HG03103 (cell line): ENCODE data around the gene GNAI1.
"Not testable (repeated sequence)": the region's sequence is repeated elsewhere in the genome, so short reads cannot be mapped to it uniquely, and the experiment has no call there.

Source experiments
- ATAC-seq: cut with Tn5 transposase; IDR thresholded peaks from one replicate; pipeline ENCODE4 v1.9.1; 2021; ENCODE audit warnings: low read depth; ENCODE audit not compliant: unreplicated experiment

The GNAI1 gene

DNA sequence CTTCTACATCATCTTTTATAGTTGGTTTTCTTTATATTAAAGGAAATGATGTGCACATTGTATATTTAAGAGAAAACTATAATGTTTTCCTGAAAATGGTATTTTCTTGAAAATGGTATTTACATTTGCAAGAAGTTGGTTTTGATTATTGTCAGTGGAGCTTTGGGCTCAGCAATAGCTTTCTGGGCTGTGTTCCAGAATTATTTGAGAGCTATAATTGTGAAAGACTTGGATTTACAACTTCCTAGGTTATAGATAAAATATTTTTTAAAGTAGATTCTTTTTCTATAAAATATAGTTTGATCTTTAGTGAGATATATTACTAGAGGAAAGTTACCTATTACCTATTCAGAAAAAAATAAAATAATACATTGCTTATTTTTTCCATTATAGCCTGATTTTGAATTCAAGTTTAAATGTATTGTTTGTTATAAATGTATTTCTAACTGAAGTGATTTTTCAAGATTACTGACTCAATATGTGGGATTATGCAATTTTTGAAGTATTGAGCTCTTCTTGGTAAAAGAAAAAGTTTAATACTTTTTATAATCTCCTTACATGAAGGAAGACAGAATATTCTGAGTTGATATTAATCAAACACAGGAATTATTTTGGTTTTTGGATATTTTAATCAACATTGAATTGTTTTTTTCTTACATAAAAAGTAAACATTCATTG is 20.2 kb downstream of the GNAI1 start:
- ATAC-seq = no peak

DNA sequence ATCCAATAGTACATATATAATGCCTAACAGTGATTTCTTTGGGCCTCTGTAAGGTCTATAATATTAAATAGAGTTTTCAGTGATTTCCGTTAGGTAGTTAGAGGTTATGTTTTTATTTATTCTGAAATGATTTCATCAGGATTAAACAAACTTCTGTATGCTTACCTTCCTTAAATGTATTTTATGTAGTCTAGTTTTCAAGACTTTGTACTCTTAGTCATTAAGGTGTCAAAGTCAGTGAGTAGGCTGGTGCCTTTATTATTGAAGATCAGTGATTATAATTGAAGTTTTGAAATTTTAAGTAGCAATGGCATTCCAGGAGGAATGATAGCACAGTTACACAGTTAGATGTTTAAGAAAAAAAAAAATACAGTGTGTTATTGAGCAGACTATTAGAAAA is 20.7 kb downstream of the GNAI1 start:
- ATAC-seq = no peak

DNA sequence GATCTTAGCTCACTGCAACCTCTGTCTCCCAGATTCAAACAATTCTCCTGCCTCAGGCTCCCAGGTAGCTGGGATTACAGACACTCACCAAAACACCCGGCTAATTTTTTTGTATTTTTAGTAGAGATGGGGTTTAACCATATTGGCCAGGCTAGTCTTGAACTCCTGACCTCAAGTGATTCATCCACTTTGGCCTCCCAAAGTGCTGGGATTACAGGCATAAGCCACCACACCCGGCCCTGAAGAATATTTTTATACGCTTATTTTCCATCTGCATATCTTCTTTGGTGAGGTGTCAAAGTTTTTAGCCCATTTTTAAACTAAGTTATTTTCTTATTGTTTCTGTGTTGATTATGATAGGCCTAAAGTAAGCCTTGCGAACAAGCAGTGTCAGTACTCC is 23.1 kb downstream of the GNAI1 start:
- not testable (repeated sequence) for ATAC-seq

DNA sequence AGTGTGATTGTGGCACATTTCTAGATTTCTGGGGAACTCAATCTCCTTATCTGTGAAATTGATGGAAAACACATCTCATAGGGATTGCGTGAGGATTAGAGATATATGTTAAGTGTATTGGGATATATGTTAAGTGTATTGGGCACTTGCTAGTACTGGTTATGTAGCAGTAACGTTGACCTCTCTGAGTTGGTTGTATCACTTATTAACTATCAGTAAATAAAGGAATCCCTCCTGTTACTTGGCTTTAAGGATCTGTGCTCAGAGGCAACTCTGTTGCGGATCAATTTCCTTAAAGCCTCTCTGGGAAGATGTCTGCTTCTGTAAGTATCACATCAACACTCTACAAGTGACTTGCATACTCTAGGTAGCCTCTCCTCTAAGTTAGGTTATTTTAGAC is 25.2 kb downstream of the GNAI1 start:
- ATAC-seq = no peak

DNA sequence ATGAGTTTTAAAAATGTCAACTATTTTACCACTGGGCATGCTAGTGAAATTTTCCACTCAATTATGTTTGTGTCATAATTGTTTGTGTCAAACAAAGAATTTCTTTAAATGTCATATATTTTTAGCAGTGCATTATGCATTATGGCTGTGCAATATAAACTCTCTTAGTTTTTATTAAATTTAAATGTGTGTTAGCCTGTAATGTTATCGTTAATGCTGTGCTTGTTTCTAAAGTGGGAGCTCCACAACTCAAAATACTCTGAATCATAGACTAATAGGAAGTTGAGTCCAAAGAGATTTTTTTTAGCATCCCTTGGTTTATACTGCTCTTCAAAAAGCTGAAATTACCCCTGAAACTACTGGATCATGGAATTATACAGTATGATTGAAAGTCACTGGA is 26.8 kb downstream of the GNAI1 start:
- ATAC-seq = no peak

DNA sequence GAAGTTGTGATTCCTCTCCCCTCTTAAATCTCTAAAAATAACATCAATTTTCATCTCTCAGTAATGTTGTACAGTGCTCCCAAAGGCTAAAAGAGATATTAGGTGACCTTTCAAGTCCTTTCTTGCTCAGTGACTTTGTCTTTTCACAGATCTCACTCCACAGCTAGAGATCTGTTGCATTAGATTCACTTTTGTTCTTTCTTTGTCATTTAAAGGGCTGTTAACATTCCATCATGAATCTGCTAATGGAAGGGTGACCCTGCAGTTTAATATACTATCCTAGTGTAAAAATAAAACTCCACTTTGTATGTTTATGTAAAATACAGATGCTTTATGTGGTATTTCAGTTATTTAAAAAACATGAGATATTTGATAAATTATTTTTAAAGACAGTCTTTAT is 30.5 kb downstream of the GNAI1 start:
- no peak for ATAC-seq

DNA sequence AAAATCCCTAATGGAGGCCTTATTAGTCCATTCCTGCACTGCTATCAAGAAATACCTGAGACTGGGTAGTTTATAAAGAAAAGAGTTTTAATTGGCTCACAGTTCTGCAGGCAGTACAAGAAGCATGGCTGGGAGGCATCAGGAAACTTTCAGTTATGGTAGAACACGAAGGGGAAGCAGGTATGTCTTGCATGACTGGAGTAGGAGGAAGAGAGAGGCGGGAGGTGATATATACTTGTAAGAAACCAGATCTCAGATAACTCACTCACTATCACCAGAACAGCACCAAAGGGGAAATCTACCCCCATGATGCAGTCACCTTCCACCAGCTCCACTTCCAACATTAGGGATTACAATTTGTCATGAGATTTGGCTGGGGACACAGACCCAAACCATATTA is 35.8 kb downstream of the GNAI1 start:
- ATAC-seq = no peak

DNA sequence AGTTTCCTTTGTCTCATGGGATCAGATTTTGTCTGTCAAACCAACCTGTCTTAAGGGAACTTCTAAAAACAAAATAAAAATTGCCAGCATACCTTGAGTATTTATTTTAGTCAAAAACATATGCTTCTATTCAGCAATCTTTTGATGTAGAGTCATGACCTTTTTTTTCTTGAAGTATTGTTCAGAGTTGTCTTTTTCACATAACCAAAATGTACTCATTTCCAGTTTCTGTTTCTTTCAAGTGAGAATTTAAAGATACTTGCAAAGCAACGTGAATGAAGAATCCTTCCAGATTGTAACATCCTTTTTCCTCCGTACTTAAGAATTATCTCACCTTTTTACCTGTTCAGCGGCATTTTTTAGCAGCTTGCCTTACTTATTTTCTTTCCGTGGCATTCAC is 37.8 kb downstream of the GNAI1 start:
- ATAC-seq = no peak

DNA sequence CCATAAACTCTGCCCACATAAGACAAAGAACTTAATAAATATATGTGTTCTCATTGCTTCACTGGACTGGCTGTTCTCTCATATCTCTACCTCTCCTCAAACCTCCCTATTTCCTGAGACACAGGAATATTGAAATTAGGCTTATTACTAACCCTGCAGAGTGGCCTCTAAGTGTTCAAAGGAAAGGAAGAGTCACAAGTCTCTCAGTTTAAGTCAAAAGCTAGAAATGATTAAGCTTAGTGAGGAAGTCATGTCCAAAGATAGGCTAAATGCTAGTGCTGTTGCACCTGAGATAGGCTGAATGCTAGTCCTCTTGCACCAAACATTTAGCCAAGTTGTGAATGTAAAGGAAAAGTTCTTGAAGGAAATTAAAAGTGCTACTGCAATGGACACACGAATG is 41.1 kb downstream of the GNAI1 start:
- no peak for ATAC-seq

DNA sequence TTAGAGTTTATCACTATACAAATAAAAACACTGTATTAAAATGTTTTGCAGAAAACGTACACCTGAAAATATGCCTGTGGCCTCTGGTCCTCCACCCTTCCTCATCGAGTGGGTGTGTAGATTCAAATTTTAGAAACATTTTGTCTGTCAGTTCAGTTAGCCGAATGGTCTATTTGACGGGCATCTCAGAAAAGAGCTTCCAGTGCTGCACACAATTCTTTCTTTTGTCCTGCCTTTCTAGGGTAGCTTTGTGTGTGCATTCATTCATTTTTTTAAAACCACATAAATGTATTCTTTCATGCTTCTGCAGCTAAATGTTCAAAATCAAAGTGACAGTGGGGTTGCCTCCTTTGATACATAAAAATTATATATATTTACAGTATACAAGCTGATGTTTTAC is 46.8 kb downstream of the GNAI1 start:
- ATAC-seq = no peak

DNA sequence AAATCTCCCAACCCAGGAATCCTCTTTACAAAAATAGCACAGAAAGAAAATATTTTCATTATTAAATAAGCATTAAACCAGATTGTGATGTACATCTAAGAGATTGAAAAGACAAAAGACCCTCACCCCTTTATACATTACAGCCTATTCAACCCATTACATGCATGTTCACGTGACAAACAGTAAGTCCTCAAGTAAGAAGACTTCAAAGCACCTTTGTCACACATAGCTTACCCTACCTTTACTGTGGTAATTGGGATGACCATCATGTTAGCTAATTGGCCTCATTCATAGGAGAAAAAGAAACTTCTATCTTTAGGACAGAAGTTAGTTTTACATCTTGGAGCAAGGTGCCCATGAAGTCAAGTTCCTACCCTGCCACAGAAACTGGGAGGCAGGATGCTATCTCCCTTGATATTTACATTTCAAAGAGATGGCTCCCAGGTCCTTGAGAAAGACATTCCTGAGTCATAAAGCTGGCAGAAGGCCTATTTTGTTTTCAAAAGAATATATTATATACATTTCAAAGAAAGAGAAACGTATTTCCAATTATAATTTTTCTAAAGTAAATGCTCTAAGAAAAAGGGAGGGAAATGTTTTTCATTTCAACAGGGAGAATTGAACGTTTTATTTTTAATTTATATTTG is 48.1 kb downstream of the GNAI1 start:
- no peak for ATAC-seq

DNA sequence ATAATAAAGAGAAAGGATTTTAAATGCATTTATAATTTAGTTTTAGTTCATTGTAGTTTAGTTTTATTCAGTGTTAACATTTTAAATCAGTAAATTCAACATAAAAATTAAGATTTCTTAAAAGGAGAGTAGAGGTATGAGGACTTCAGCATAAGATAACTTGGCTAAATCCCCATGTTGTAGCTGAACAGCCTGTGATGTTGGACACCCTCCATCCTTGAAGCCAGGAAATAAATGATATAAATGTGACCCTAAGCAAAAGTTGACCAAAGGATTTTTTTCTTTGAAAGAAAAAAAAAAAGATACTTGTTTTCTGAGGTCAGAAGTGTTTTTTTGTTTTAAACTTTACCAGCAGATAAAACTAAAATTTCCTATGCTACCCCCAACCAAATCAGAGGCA is 48.7 kb downstream of the GNAI1 start:
- no peak for ATAC-seq

DNA sequence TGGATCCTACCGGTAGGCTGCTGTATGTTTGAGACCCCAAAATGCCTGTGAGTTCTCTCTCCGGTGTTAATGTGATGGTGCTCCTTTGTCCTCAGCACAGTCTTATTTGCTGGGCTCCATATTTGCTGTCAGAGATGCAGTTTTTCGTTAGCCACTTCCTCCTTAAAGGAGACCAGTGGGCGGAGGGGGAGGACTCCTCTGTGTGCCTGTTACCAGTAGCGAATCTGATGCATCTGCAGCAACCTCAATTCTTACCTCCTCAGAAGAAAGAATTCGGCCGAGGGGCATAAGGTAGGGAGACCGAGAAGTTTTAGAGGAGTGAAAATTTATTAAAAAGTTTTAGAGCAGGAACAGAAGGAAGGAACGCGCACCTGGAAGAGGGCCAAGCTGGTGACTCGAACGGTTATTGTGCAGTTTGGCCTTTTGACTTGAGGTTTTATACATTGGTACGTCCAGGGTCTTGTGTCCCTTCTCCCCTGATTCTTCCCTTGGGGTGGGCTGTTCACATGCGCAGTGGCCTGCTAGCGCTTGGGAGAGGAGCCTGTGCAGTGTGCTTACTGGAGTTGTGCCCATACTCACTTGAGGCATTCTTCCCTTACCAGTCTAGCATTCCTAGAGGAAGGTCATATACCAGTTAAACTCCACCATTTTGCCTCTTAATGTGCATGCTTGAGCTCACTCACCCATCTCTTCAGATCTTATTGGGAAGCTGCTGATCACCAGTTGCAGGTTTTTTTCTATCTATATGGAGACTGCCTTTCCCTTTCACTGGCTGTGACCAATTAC is 49.5 kb downstream of the GNAI1 start:
- no peak for ATAC-seq

DNA sequence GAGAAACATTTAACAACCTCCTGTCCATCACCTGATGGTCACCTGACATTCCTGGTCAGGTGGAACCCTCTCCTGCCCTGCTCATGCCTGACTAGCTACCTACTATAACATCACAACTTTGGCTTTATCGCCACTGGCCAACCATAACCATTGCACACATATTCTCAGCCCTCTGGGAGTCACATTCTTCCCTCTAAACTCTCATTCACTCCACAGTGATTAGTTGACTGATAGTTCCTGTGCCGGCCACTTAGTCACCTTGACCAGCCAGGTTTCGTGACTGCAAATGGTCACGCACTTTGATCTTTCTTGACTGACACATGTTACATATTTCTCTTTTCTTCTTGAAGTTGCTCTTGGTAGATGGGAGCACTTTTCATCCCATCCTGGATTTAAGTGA is 50.1 kb downstream of the GNAI1 start:
- ATAC-seq = no peak

DNA sequence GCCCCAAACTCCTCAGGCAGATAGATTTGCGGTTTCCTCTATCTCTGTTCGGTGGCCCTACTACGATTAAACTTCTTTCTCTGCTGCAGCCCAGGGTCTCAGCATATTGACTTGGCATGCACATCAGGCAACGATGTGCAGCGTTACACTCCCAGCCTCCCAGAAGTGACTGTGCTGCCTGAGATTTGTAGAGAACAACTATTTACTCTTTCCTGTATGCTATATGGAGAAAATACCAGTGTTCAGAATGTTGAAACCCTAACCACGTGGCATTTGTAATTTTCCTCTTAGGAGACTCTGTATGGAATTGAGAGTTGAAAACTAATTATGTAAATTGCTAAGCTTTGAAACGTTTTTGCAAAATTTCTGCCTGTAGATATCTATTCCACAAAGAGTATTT is 50.9 kb downstream of the GNAI1 start:
- no peak for ATAC-seq

DNA sequence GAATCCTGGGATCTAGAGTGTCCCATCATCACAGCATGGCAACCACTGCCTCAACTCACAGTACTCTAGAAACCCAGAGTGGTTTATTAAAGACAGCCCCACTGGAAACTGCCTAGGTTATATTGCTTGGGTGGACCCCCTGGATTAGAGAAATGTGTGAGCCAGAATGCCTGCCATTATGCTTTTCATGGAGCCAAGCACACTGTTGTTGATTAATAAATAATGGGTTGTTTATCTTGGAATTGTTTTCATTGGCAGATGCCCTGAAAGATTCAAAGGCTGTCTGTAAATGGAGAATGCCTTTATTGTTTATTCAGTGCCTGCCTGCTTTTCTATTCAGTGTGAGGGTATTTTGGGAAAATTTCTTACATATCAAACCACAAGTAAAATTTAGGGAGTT is 52.1 kb downstream of the GNAI1 start:
- ATAC-seq = no peak

DNA sequence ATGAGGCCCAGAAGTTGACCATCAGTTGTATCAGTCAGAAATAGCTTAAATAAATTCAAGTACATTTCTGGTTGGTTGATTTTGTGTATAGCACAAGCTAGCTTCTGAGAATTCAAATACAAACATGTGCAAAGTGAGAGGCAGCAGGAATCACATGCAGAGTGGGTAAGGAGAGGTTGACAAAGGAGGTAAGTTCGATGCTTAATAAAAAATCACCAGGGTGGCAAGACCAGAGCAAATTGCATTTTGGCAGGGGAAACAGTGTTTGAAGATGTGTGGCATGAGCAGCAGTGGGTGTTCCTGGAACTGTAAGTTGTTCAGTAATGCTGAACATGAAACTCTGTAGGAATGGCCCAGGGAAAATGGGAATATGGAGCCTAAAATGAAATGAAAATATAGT is 52.6 kb downstream of the GNAI1 start:
- ATAC-seq = no peak

DNA sequence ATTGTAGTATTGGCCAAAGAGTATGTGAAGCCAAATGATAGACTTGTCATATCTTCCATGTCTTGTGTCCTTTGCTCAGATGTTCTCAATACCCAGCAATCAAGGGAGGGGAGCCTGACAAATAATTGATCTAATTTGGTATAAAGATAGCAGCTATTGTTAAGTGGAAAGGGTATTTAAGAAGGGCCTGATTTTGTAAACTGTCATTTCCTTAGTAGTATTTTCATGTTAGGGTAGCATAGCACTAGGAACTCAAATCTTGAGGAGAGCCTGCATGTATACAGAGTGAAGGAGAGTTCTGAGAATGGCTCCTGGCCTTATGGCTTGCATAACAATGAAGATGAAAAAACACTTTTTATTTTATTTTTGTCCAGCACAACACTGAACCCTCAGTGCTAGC is 53.1 kb downstream of the GNAI1 start:
- ATAC-seq = no peak

DNA sequence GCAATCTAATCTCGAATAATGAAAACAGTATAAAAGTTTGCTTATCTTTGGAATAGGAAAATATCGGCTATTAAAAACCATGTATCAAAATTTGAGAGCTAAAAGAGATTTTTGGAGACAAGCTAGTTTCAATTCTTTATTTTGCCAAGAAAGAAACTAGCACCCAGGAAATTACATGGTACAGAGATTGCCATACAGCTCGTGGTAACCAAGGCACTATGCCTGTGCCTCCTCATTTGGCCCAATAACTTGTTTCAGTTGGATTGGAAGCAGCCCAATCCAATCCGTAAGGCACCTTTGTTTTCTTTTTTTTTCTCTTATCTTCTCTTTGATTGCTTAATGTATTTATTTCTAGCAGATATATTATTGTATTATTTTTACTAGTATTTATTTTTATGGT is 55.0 kb downstream of the GNAI1 start:
- no peak for ATAC-seq

DNA sequence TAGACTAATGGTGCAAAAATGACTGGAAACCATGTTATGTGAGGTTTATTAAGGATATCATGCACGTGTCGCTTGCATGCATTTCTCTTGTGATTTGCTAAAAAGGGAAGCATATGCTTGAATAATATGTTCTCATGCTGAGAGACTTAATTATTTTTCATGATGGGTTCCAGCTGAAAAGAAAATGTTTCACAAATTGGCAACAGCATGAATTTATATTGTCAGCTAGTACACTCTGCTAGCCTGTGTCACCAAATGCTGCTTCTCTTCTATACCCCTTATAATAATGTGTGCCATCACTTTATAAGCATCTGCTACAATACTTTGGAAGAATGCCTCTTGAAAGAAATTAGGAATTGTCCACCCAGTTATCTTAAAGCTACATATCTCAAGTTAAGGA is 63.0 kb downstream of the GNAI1 start:
- ATAC-seq = no peak

DNA sequence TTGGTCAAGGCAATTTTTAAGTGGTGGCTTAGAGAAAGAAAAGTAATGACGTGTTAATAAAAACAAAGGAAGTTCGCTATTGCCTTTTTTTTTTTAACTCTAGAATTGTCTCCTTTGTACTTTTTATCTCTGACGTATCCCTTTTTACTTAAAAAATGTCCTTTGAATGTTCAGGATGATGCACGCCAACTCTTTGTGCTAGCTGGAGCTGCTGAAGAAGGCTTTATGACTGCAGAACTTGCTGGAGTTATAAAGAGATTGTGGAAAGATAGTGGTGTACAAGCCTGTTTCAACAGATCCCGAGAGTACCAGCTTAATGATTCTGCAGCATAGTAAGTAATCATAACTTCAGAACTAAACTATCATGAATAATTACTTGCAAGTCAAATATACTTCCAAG is 64.4 kb downstream of the GNAI1 start:
- ATAC-seq = no peak

DNA sequence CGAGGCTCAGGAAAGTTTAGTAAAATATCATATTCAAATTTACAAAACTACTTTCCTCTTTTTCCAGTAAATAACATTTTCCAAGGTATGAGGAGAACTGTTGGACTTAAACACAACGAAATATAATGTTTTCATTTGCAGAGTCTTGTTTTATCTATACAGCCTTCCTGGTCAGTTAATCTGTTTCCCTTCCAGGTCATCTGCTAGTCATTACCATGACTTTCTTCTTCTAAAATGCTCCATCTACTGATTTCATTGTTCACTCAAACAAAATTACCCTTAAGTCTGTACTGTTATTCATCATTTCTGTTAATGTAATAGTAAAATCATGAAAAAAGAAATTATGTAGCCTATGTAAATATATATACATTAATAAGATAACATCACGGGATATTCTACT is 69.8 kb downstream of the GNAI1 start:
- ATAC-seq = no peak
